NOMO-1 treated with dmso at 0.1 percent for 144 hours (cell line): ENCODE results near the gene PAX6.

Source experiments
- DNase-seq: peaks from one replicate; lab custom pipeline; 2025; ENCODE audit not compliant: unreplicated experiment; lab: John Stamatoyannopoulos, UW

Gene PAX6

DNA sequence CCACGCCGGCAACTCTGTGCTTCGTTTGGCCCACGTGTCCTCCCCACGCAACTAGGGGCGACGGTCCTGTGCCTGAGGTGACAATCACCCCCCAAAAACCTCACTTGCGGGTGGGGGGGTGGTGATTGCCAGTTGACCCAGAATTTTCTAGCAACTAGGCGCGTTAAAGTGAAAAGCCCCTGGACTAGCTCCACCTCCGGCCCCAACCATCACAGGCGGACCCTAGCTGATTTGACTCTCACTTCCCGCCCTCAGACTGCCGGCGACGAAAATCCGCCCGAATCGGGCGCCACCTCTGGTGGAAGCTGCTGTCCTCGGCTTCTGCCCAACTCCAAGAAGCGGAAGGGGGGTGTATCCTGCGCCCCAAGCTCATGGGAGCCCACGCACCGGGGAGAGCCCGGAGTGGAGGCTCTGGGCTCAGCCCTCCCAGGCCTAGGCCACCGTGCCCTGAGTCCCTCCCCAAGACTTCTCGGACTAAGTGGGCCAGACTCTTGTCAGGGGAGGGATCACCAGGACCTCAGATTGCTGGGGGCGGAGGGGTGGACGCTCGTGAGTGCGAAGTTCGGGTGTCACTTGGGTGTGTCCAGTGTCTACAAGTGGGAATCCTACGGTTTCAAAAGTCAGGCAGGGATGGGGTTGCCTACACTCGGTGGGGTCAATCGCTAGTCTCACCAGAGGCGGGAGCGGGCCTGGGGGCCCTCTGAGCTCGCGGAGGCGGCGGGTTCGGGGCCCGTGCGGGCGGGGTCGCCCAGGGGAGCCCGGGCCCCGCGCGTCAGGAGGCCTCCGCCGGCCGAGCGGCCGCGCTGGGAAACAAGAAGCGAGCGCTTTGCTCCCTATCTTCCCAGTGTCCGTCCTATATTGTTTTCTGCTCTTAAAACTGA is 12.3 kb downstream of the PAX6 start:
- DNase-seq = no peak

DNA sequence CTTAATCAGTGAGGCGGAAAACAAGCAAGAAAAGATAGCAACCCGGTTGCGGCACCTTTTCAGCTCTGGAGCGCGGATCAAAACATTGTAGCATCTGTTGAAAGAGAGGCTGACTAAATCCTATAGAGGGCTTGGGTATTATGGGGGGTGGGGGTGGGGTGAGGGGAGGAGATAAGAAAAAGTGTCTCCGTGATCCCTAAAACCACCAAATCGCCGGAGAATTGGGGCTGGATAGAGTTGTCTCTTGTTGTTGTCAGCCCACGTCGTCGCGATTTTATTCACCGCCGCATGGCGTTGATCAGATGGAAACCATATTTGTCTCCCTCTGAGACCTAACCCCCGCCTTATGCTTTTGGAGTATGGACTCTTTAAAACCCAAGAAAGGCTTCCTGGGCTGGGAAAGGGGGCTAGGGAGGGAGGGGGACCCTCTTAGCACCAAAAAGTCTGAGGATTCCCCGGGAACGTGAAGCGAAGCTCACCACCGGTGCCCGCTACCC is 13.0 kb downstream of the PAX6 start:
- no peak for DNase-seq

DNA sequence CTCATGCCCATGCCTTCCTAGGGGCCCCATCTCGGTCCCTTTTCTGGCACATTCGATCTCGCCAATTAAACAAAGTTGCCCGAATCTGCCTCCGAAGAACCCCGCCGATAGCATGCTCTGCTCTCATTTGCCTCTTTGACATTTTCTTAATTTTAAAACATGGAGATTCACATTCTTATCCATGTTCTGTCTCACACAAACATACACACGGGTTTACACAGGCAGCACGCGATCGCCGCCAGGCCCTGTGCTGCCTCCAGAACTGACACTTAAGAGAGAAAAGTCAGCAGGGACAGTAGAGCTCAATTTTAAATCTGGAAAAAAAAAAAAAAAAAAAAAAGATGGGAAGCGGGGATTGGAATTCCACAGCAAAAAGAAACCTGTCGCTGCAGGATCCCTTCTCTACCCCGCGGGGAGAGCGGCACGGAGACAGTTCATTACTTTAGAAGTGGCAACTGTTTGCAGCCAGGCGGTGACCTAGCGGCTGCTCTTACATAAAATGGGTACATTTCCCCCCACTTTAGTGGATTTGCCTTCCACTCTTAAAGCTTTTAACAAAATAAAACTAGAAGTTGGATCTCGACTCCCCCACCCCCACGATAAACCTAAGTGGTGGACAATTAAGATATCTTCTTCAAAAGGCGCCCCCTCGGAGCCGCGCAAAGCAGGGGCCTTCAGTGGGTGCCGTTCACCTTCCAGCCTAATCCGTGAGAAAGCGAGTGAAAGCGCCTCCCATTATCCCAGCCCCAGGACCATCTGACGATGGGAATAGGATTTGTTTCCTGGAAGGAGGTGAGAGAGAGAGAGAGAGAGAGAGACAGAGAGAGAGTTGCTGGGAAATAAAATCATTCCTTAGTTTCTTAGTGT is 13.7 kb downstream of the PAX6 start:
- no peak for DNase-seq

DNA sequence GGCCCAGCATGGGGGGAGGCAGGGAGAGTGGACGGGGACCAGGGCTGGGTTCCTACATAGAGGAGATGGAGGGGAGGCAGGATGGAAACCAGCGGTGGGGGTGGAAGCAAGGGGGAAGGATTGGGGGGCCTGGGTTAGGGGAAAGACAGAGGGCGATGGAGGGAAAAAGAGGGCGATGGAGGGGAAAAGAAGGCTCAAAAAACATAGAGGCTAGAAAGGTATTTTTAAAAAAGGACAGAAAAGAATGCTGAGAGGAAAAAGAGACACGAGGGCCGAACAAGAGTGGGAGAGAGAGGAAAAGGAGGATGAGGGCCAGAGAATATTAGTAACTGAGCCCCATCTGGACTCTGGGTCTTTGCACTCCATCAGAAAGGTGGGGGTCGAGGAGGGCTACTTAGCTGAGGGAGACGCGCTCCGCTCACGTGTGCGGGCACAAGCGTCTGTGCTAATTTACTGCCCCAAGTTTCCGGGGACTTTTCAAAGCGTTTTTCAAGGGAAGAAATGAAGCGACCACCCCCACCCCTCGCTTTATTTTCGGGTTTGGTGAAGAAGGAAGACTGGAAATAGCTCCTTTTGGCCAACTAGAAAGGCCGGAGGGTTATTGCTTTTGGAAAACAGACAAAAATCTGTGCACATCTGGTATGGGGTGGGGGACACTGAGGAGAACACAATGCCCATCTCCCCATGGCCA is 14.5 kb downstream of the PAX6 start:
- DNase-seq = no peak

DNA sequence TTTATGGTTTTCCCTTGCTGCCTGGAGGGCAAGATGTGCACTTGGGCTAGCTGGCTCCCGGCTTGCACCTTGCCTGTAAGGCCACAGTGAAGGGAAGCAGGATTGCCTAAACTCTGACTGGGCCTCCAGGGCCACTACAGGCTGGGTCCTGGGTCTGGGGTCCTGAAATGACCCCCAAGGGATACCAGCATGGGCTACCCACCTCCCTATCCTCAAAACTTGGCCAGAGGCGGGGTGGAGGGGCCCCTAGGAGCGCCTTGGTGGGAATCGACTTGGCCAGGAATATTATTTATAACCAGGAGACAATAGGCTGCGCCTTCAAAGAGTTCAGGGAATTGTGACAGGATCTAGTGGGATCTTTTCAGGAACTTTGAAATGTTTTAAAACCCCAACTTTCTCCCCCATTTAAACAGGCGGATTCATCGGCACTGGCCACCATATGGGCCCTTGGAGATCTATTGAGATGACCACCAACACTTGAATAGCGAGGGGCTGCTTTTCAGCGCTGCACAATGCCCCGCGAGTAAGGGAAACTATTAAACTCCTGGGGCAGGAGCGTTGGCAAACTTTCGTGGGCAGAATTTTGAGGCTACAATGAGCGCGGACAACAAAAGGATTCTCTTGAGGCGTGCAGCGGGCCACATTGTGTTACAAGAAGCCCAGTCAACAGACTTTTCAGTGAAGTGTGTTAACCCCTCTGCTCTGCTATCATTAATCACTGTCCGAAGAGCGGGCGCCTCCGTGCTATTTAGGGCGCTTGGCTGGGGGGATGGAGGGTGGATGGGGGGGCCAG is 15.2 kb downstream of the PAX6 start:
- DNase-seq = no peak

DNA sequence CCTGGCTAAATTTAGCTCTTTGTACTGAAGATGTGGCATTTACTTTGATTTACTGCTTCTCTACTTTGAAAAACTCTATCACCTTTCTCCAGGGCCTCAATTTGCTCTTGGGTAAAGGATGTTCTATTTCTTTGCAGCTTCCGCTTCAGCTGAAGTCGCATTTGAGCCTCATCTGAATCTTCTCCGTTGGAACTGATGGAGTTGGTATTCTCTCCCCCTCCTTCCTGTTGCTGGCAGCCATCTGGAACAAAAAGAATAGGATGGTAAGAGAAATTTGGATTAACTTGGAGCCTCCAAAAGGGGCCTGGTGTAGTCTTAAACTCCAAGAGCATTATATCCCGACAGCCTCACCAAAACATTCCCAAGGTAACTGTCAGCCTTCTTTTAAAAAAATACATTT is 16.6 kb downstream of the PAX6 start:
- DNase-seq = no peak

DNA sequence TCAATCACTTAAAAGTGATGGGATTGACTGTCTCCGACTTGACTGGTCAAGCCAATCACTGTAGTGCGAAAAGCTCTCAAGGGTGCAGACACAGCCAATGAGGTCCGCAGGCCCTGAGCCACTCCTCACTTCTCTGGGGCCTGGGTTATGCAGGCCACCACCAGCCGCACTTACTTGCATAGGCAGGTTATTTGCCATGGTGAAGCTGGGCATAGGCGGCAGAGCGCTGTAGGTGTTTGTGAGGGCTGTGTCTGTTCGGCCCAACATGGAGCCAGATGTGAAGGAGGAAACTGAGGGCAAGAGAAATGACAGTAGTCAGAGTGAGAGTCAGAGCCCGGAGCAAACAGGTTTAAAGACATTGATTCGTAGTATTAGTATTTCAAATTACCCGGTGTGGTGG is 17.9 kb downstream of the PAX6 start:
- no peak for DNase-seq

DNA sequence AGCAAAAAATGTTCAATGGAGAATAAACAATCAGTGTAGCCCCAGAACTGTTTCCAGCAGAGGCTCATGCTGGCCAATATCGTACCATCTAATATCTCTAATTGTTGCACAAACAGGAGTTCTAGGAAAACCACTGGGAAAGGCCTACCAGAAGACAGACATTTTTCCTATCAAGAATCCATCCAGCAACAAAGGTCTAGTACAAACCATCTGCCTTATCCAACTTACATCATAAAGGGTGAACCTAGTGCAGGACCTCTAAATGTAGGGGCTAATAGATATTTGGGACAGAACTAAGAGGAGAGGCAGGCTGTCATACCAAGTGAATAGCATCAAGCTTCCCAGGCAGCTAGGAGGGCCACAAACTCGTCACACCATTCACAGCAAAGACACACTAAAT is 18.7 kb downstream of the PAX6 start:
- no peak for DNase-seq

DNA sequence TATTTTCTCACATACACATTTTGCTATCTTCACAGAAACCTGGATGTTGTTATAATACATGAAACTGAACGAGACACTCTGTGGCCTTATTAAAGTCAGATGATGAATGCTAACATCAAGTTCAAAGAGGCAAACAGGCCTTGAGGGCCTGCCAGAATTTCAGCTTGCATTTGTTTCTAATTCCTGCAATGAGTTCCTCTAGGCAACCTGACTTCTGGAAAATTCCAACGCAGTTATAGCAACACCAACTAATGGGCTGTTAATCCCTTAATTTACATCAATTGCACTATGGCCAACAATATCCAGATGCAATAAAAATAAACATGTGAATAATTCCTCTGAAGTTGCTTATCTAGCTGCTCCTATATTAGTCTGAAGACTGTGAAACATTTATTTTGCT is 19.1 kb downstream of the PAX6 start:
- no peak for DNase-seq

DNA sequence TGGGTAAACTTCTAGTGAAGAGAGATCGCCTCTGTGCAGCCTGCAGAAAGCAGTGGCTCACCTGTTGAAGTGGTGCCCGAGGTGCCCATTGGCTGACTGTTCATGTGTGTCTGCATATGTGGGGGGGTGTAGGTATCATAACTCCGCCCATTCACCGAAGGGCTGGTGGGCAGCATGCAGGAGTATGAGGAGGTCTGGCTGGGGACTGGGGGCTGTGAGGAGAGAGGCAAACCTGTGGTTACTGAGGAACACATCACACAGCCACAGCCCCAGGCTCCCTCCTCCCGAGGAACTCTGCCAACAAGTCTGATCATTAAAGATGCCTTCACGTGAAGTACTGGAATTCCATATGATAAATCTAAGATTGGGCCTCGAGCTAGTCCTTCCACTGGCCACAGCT is 20.5 kb downstream of the PAX6 start:
- DNase-seq = no peak

DNA sequence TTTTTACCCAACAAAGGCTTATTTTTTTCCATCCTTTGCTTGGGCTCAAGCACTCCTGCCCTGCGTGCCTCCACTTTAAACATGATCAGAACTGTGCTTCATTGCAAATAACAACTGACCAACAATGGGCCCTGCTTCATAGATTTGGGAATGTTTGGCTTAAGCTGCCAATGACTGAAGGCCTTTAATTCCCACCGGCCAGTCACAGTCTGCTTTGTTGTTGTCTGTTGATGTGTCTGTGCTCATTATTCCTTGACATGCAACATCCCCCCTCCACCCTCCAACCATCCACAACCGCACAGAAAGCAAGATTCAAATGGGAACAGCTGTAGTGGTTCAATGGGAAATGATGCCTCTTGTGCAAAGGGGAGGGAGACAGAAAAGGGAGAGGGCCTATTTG is 23.0 kb downstream of the PAX6 start:
- DNase-seq = no peak

DNA sequence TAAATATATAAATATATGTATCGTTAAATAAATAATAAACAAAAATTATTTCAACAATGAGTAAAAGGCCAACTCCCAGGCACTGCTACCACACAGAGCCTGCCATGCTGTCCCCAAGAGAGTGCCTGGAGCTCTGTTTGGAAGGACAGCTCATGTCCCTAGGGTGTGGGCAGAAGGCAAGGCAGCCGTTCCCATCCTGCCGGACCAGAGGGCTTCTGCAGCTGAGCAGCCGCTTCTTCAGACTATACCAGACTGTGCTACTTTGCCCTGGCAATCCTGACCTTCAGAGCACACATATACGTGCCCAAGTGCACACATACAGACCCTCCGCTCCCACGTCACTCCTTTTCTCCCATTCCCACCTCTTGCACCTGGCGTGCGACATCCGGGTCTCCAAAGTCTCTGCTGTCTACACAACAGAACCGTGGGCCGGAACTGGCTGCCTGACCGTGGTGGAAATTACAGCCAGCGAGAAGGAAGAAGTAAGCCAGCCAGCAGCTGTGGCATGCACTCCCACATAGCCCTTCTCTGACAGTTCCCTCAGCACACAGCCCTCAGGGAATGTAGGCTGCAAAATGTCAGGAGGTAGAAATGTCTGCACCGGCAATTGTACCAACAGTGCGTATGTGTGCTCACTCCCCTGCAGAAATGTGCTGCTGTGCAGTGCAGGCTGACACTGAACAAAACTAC is 24.0 kb downstream of the PAX6 start:
- DNase-seq = no peak

DNA sequence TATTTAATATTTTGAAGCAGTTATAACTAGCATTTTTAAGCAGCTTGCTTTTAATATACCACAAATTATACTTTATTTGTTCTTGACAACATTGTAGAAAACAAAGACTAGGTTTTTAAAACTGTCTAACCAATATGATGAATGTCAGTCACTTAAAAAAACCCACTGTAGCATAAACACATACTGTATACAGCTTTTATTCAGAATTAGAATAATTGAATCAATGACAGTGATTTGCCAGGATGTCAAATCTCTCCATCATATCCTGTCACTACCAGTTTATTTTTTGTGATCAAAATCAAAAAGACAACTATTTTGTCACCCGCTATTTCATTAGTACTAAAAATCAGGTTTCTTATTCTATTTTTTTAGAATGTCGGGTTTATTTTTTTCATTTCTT is 26.5 kb downstream of the PAX6 start:
- DNase-seq = no peak

DNA sequence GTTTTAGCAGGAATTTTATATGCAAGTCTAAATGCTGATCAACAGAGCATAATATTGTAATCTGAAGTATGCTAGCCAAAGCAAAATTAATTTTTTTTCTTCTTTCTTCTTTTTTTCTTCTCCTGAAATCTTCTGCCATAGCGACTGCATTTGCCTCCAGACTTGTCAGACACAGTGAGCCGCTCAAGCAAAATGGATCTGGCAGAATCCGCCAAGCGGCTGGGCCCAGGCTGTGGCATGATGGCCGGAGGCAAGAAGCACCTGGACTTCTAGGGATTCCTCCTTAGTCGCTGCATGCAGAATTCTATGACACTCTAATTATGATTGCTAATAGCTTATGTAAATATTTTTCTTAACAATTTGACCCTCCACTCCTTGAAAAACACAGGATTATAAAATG is 27.9 kb downstream of the PAX6 start:
- DNase-seq = no peak

DNA sequence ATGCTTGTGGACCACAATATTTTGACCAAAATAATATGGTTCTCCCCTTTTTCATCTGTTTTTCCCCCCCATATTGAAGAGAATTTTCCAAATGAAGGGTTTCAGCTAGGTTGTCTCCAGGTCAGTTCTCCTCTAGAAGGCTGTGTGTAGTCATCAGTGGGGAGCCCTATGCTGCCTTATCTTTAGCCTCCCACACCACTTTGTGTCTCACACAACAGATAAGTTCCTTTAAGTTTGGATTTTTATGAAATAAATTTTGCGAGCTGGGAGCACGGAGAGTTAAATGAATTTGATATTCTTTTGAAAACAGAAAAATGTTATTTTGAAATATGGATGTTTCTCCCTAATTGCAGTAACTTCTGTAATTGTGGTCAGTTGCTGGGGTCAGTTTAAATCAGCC is 28.9 kb downstream of the PAX6 start:
- DNase-seq = no peak

DNA sequence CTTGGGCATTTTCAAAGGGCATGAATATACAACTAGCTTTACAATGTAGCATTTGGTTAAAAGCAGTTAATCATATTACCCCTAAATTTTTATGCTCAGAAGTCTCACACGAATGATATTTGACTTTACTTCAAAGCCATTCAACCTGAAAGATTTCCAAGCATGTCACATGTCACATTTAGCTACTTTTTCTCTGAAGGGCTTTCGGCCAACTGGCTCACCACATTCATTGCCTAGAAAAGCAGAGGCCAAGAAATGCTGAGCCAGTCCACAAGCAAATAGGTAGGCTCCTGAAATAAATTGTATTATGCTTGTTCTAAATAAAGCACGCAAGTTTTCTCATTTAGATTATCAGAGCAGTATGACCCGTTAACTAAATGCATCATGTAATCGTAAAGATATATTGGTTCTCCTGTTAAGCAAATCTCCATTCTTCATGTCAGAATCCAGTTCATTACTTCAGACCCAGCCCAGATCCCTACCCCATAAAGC is 30.6 kb downstream of the PAX6 start:
- no peak for DNase-seq

DNA sequence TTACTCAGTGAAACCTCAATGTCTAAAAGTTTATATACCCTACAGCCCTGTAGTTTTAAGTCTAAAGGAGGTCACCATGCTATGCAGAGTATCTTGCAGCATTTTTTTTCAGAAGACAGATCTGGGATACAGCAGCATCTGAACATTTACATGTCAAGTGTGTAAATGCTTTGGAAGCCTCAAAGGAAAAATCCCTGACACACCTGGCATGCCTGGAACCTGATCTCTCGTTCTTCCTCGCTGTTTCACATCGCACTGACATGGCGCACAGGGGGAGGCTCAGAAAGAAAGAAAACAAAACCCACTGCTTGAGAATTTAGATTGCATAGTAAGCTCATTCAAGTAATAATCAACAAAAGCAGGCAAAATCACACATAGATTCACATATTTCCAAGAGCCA is 31.0 kb downstream of the PAX6 start:
- DNase-seq = no peak

DNA sequence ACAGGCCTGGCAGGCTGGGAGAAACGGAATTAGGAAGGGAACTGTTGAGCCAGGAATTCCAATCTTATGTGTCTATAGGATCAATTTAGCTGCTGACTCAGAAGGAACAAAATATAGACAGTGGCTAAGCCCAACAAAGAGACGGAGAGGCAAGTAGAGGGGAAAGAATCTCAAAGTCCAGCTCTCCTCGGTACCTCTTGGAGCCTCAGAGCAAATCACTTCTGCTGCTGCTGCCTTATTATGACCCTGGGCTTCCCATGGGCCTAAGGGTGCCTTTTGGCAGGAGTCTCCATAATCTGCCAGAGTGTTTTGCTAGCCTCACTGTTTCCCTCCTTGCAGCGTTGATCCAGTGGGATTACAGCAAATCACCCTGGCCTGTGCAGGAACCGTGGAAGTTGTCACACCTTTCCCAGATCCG is 31.7 kb downstream of the PAX6 start:
- DNase-seq = no peak

DNA sequence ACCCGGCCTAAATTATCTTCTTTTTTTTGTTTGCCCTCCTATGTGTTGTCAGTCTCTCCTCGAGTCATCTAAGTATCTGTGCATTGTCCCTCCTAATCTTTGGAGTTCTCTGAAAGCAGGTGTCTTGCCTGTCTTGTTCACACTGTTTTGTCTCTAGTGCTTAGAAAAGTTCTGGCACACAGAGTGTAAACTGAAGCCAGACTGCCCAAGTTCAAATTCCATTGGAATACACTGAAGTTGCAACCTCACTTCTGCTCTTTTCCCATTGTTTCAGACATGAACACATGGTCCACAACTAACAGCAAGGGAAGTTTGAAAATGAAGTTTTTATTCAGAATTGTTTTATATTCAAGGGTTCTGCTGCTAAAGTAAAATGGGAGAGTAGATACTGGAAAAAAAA is 38.7 kb downstream of the PAX6 start:
- no peak for DNase-seq
